CD8-positive, alpha-beta memory T cell (primary cell): ENCODE measurements around the gene EFEMP1. TPM values are rescaled to one million over a fixed set of nuclear protein-coding genes. Genes with fewer than 3 reads are reported as not detected.

Experiments used
- CTCF ChIA-PET: fragments of 350-600 bp; sonication (Branson Sonifier 250); formaldehyde crosslinking; loops from one replicate; lab custom pipeline; 2021; ENCODE audit warnings: antibody characterized with exemption; lab: Charles Lee
- POLR2A ChIA-PET: fragments of 350-600 bp; sonication (Branson Sonifier 250); formaldehyde crosslinking; loops from one replicate; lab custom pipeline; 2021; ENCODE audit warnings: antibody characterized with exemption; lab: Charles Lee
- DNase-seq, 5 donors: peaks; one replicate each; pipeline versions ENCODE4 v3.0.0 to v3.0.0-alpha.2; 2020 to 2022; ENCODE audit warnings: mixed read lengths in 1 of 5
- H3K27ac ChIP-seq: one replicate; pipeline ENCODE4 v1.7.0; 2013; ENCODE audit warnings: low read depth, mild to moderate bottlenecking, low read length, moderate library complexity
- H3K27me3 ChIP-seq: 2 replicates; pipeline ENCODE4 v1.7.0; 2013; ENCODE audit warnings: low read length, mild to moderate bottlenecking; ENCODE audit not compliant: insufficient read depth, poor library complexity, severe bottlenecking
- H3K36me3 ChIP-seq: 2 replicates; pipeline ENCODE4 v1.7.0; 2013; ENCODE audit warnings: mild to moderate bottlenecking, low read length, moderate library complexity; ENCODE audit not compliant: insufficient read depth
- H3K4me1 ChIP-seq: 2 replicates; pipeline ENCODE4 v1.7.0; 2013; ENCODE audit warnings: mild to moderate bottlenecking, low read length, moderate library complexity; ENCODE audit not compliant: insufficient read depth
- H3K4me3 ChIP-seq: 2 replicates; pipeline ENCODE4 v1.7.0; 2013; ENCODE audit warnings: mild to moderate bottlenecking, low read length
- H3K9me3 ChIP-seq: 2 replicates; pipeline ENCODE4 v1.7.0; 2013; ENCODE audit warnings: mild to moderate bottlenecking, low read length
- H3K27ac Mint-ChIP-seq, 8 donors: one replicate each; pipeline ENCODE4 v1.8.0; 2020 to 2021; ENCODE audit warnings: mixed read lengths in 8 of 8, mild to moderate bottlenecking in 6 of 8, inconsistent platforms in 3 of 8, moderate library complexity in 3 of 8
- H3K27me3 Mint-ChIP-seq, 2 donors: one replicate each; pipeline ENCODE4 v1.8.0; 2020 to 2021; ENCODE audit warnings: mixed read lengths in 2 of 2, mild to moderate bottlenecking in 1 of 2, moderate library complexity in 1 of 2
- H3K36me3 Mint-ChIP-seq, 3 donors: one replicate each; pipeline ENCODE4 v1.8.0; 2020 to 2021; ENCODE audit warnings: mixed read lengths in 3 of 3, inconsistent platforms in 1 of 3, mild to moderate bottlenecking in 1 of 3
- H3K4me1 Mint-ChIP-seq, 3 donors: one replicate each; pipeline ENCODE4 v1.8.0; 2020 to 2021; ENCODE audit warnings: mixed read lengths in 3 of 3, inconsistent platforms in 1 of 3, mild to moderate bottlenecking in 1 of 3
- H3K4me3 Mint-ChIP-seq, 7 donors: one replicate each; pipeline ENCODE4 v1.8.0; 2020 to 2021; ENCODE audit warnings: mixed read lengths in 7 of 7, mild to moderate bottlenecking in 6 of 7, moderate library complexity in 4 of 7, inconsistent platforms in 2 of 7
- H3K9me3 Mint-ChIP-seq, 5 donors: one replicate each; pipeline ENCODE4 v1.8.0; 2020 to 2022; ENCODE audit warnings: mixed read lengths in 5 of 5, mild to moderate bottlenecking in 3 of 5, moderate library complexity in 2 of 5, inconsistent platforms in 1 of 5
- polyA plus RNA-seq: library from polyadenylated mRNA; unstranded; fragments of 300-500 nt; fragmentation: Illumina TruSeq; gene quantifications from one replicate; pipeline ENCODE4 v1.2.3, GENCODE V29; 2021
- total RNA-seq, 2 experiments: library from RNA; stranded (reverse); gene quantifications; one replicate each; pipeline ENCODE4 v1.2.3, GENCODE V29; 2021

The EFEMP1 gene
- total and polyA plus RNA-seq, 3 experiments from 2014 or later = not detected

- Mint-ChIP-seq H3K4me1 (no peaks in the 10 kb centered on the region), H3K9me3 (peaks cover 0 to 3% (median 0%) of the 10 kb centered on the region in 5 donors), H3K4me3 (no peak overlapping the region), H3K27ac (no peak overlapping the region), H3K36me3 (no peaks in the 10 kb centered on the region), H3K27me3 (no peaks in the 10 kb centered on the region)
- no peak overlapping the region for H3K4me3 ChIP-seq
- no peak for DNase-seq
- no peaks in the 10 kb centered on the region for H3K36me3 ChIP-seq
- CTCF ChIA-PET = no interaction called here
- H3K27ac ChIP-seq = no peak overlapping the region
- POLR2A ChIA-PET = no interaction called here
- no peaks in the 10 kb centered on the region for H3K9me3 ChIP-seq
- H3K4me1 ChIP-seq = no peaks in the 10 kb centered on the region
- H3K27me3 ChIP-seq = no peaks in the 10 kb centered on the region
Measured at GRCh38 chr2:55891671-55892094, 31.9 kb downstream of the EFEMP1 start.

- H3K9me3 Mint-ChIP-seq = peaks cover 0 to 3% (median 0%) of the 10 kb centered on the region in 5 donors
- Histone ChIP-seq H3K4me1 (no peaks in the 10 kb centered on the region), H3K27me3 (no peaks in the 10 kb centered on the region), H3K4me3 (no peak overlapping the region), H3K27ac (no peak overlapping the region), H3K36me3 (no peaks in the 10 kb centered on the region), H3K9me3 (no peaks in the 10 kb centered on the region)
- no peaks in the 10 kb centered on the region for H3K27me3 Mint-ChIP-seq
- no peak overlapping the region for H3K4me3 Mint-ChIP-seq
- ChIA-PET POLR2A (no interaction called here), CTCF (no interaction called here)
- H3K27ac Mint-ChIP-seq = no peak overlapping the region
- H3K4me1 Mint-ChIP-seq = no peaks in the 10 kb centered on the region
- no peaks in the 10 kb centered on the region for H3K36me3 Mint-ChIP-seq
- no peak for DNase-seq
Measured at GRCh38 chr2:55888936-55889335, 34.6 kb downstream of the EFEMP1 start.

- Mint-ChIP-seq H3K9me3 (no peaks in the 10 kb centered on the region), H3K36me3 (no peaks in the 10 kb centered on the region), H3K4me1 (no peaks in the 10 kb centered on the region), H3K4me3 (no peak overlapping the region), H3K27me3 (no peaks in the 10 kb centered on the region), H3K27ac (no peak overlapping the region)
- CTCF ChIA-PET = no interaction called here
- Histone ChIP-seq H3K9me3 (no peaks in the 10 kb centered on the region), H3K36me3 (no peaks in the 10 kb centered on the region), H3K27me3 (no peaks in the 10 kb centered on the region), H3K4me1 (no peaks in the 10 kb centered on the region), H3K4me3 (no peak overlapping the region), H3K27ac (no peak overlapping the region)
- no peak for DNase-seq
- POLR2A ChIA-PET = no interaction called here
Measured at GRCh38 chr2:55887901-55888624, 35.5 kb downstream of the EFEMP1 start.

- no peak overlapping the region for H3K4me3 ChIP-seq
- no peak for DNase-seq
- CTCF ChIA-PET = no interaction called here
- Mint-ChIP-seq H3K36me3 (no peaks in the 10 kb centered on the region), H3K4me3 (no peak overlapping the region), H3K9me3 (no peaks in the 10 kb centered on the region), H3K4me1 (no peaks in the 10 kb centered on the region), H3K27ac (no peak overlapping the region), H3K27me3 (no peaks in the 10 kb centered on the region)
- POLR2A ChIA-PET = no interaction called here
- no peaks in the 10 kb centered on the region for H3K27me3 ChIP-seq
- no peaks in the 10 kb centered on the region for H3K36me3 ChIP-seq
- no peaks in the 10 kb centered on the region for H3K4me1 ChIP-seq
- no peak overlapping the region for H3K27ac ChIP-seq
- H3K9me3 ChIP-seq = no peaks in the 10 kb centered on the region
Measured at GRCh38 chr2:55887351-55887750, 36.2 kb downstream of the EFEMP1 start.

GRCh38 chr2:55885944-55886281, 37.7 kb downstream of the EFEMP1 start:
- CTCF ChIA-PET = no interaction called here
- H3K36me3 Mint-ChIP-seq = no peaks in the 10 kb centered on the region

GRCh38 chr2:55885127-55885943, 38.2 kb downstream of the EFEMP1 start:
- peaks cover 0 to 2% (median 0%) of the 10 kb centered on the region in 5 donors for H3K9me3 Mint-ChIP-seq
- ChIA-PET CTCF (no interaction called here), POLR2A (no interaction called here)
- H3K4me1 Mint-ChIP-seq = no peaks in the 10 kb centered on the region
- Histone ChIP-seq H3K36me3 (no peaks in the 10 kb centered on the region), H3K9me3 (no peaks in the 10 kb centered on the region), H3K4me1 (no peaks in the 10 kb centered on the region), H3K27ac (no peak overlapping the region), H3K4me3 (no peak overlapping the region), H3K27me3 (no peaks in the 10 kb centered on the region)
- DNase-seq = no peak
- no peaks in the 10 kb centered on the region for H3K36me3 Mint-ChIP-seq
- H3K27ac Mint-ChIP-seq = no peak overlapping the region
- no peaks in the 10 kb centered on the region for H3K27me3 Mint-ChIP-seq
- H3K4me3 Mint-ChIP-seq = no peak overlapping the region

More at GRCh38 chr2:55885944-55886281, 37.7 kb downstream of the EFEMP1 start:
- Mint-ChIP-seq H3K4me3 (no peak overlapping the region), H3K4me1 (no peaks in the 10 kb centered on the region), H3K27ac (no peak overlapping the region), H3K9me3 (no peaks in the 10 kb centered on the region), H3K27me3 (no peaks in the 10 kb centered on the region)
- Histone ChIP-seq H3K27ac (no peak overlapping the region), H3K9me3 (no peaks in the 10 kb centered on the region), H3K4me3 (no peak overlapping the region), H3K4me1 (no peaks in the 10 kb centered on the region), H3K27me3 (no peaks in the 10 kb centered on the region), H3K36me3 (no peaks in the 10 kb centered on the region)
- POLR2A ChIA-PET = no interaction called here
- no peak for DNase-seq

- Mint-ChIP-seq H3K9me3 (peaks cover 0 to 2% (median 0%) of the 10 kb centered on the region in 5 donors), H3K4me3 (no peak overlapping the region), H3K27me3 (peaks cover 0 to 3% of the 10 kb centered on the region in 2 donors), H3K36me3 (no peaks in the 10 kb centered on the region), H3K27ac (no peak overlapping the region), H3K4me1 (no peaks in the 10 kb centered on the region)
- Histone ChIP-seq H3K36me3 (no peaks in the 10 kb centered on the region), H3K4me1 (no peaks in the 10 kb centered on the region), H3K27me3 (no peaks in the 10 kb centered on the region), H3K27ac (no peak overlapping the region), H3K4me3 (no peak overlapping the region), H3K9me3 (no peaks in the 10 kb centered on the region)
- no peak for DNase-seq
- CTCF ChIA-PET = no interaction called here
- POLR2A ChIA-PET = no interaction called here
Measured at GRCh38 chr2:55883829-55884228, 39.8 kb downstream of the EFEMP1 start.

GRCh38 chr2:55883357-55883756, 40.2 kb downstream of the EFEMP1 start:
- CTCF ChIA-PET = no interaction called here
- H3K36me3 Mint-ChIP-seq = no peaks in the 10 kb centered on the region
- Histone ChIP-seq H3K27me3 (no peaks in the 10 kb centered on the region), H3K4me3 (no peak overlapping the region), H3K27ac (no peak overlapping the region), H3K4me1 (no peaks in the 10 kb centered on the region), H3K36me3 (no peaks in the 10 kb centered on the region), H3K9me3 (no peaks in the 10 kb centered on the region)
- no peak for DNase-seq
- H3K4me1 Mint-ChIP-seq = no peaks in the 10 kb centered on the region
- H3K27ac Mint-ChIP-seq = no peak overlapping the region
- no peak overlapping the region for H3K4me3 Mint-ChIP-seq
- POLR2A ChIA-PET = no interaction called here
- peaks cover 0 to 3% of the 10 kb centered on the region in 2 donors for H3K27me3 Mint-ChIP-seq
- H3K9me3 Mint-ChIP-seq = peaks cover 0 to 2% (median 0%) of the 10 kb centered on the region in 5 donors
